SH-SY5Y (cell line): Measurements from ENCODE around the gene PCSK4.

Experiments
- GATA2 ChIP-seq: IDR thresholded peaks from 2 replicates; pipeline ENCODE4 v1.6.1; 2011; ENCODE audit warnings: mild to moderate bottlenecking, low read depth, low read length
- GATA3 ChIP-seq: IDR thresholded peaks from 2 replicates; pipeline ENCODE4 v1.6.1; 2011; ENCODE audit warnings: low read depth, mild to moderate bottlenecking, low read length, moderate library complexity

- TF ChIP-seq GATA2 (no peak), GATA3 (no peak)
Observed at GRCh38 chr19:1511318-1512317, 21.5 kb upstream of the PCSK4 start.
